Pancreas (tissue), 10 donors: ENCODE measurements around the gene MGA. TPM values are rescaled to one million over a fixed set of nuclear protein-coding genes. Genes with fewer than 3 reads are reported as not detected.

Experiments used
- ATAC-seq, 4 donors: fragments of 200-7000 bp; cut with Tn5 transposase; one replicate each; pipeline versions ENCODE4 v1.8.0 to v1.9.1; 2020; ENCODE audit warnings: mild to moderate bottlenecking in 4 of 4, moderate library complexity in 4 of 4
- DNase-seq, 6 donors: peaks; one replicate each; pipeline ENCODE4 v3.0.0-alpha.2; 2020
- FAIRE-seq: peaks from 2 replicates; lab custom pipeline; 2012; peaks lifted over from hg19 to GRCh38; lab: Jason Lieb, UNC
- H3K27ac ChIP-seq, 4 donors: fragments of 200-600 bp; sonication (generic); 1 replicate in 3 of 4; 2 replicates in 1 of 4; pipeline versions ENCODE4 v1.5.0 to v1.8.0; 2020
- H3K27me3 ChIP-seq, 4 donors: fragments of 200-600 bp; one replicate each; pipeline ENCODE4 v1.8.0; 2021
- H3K36me3 ChIP-seq, 3 donors: fragments of 200-600 bp; sonication (generic) in 1 of 3; one replicate each; pipeline versions ENCODE4 v1.5.0 to v1.8.0; 2020 to 2021
- H3K4me1 ChIP-seq, 3 donors: fragments of 200-600 bp; one replicate each; pipeline ENCODE4 v1.8.0; 2021
- H3K4me3 ChIP-seq, 4 donors: fragments of 200-600 bp; sonication (generic) in 2 of 4; one replicate each; pipeline versions ENCODE4 v1.5.0 to v1.8.0; 2020 to 2021
- H3K9me3 ChIP-seq, 4 donors: fragments of 200-600 bp; one replicate each; pipeline ENCODE4 v1.8.0; 2021
- CTCF ChIP-seq, 4 donors: fragments of 200-600 bp; sonication (generic) in 3 of 4; IDR thresholded peaks; one replicate each; pipeline versions ENCODE4 v1.5.0 to v1.8.0; 2021; ENCODE audit warnings: antibody characterized with exemption in 4 of 4
- WGBS, 2 donors: extraction: QIAGEN DNeasy Blood & Tissue Kit; methylation state at CpG; one replicate each; pipeline ENCODE4 v1.1.7; 2013; 5-methylcytosine and 5-hydroxymethylcytosine counted together
- intact Hi-C, 3 donors: fragments of 100-400 bp; cut with DNase I; formaldehyde crosslinking; loops; one replicate each; pipeline versions ENCODE4 v1.11.1 to v1.14.2; 2022
- polyA plus RNA-seq, 2 donors: library from polyadenylated mRNA; stranded (reverse); fragments of 200-250 nt; gene quantifications; one replicate each; pipeline ENCODE4 v1.2.3, GENCODE V29; 2013
- total RNA-seq, 6 donors: library from RNA; stranded (reverse); fragmentation: NEBNext Ultra II Directional in 4 of 6; extraction: Animal tissue kit (Norgen Biotek cat#: 25700) in 4 of 6; gene quantifications; one replicate each; pipeline versions ENCODE4 v1.2.1 to v1.2.4, GENCODE V29; 2021 to 2023
- donor health status: healthy with polysubstance abuse.
- donor health status: DM: no; HTN: no; CAD: no; lungs with moderate emphysema.
- donor health status: DM: no; HTN: no; CAD: no.
- donor health status: control.
- donor health status: control.
- donor health status: Bipolar disorder and iron deficiency.
- donor health status: DM: yes; HTN: yes; CAD: no.
- donor health status: DM: no; HTN: no; CAD: no.
- donor health status: DM: no; HTN: no; CAD: no.
- donor health status: DM: yes; HTN: yes; CAD: no.

MGA gene
- total and polyA plus RNA-seq, 8 donors, result 2.7 to 31.3 (median 17.6) TPM

- DNase-seq, result no peak
- H3K4me3 ChIP-seq, result no peak overlapping the region
- 84 to 88% methylated on average over 4 of the region's 4 CpGs for WGBS, 2 donors
- H3K36me3 ChIP-seq, result no peaks in the 10 kb centered on the region
- H3K27ac ChIP-seq, result no peak overlapping the region
- intact Hi-C loops, result no loop called here
- H3K9me3 ChIP-seq, result no peaks in the 10 kb centered on the region
- TF ChIP-seq CTCF (IDR thresholded peaks at IDR 0.05), result no peak
- H3K27me3 ChIP-seq, result no peaks in the 10 kb centered on the region
- ATAC-seq, result no peak
- peaks cover 0 to 8% (median 0%) of the 10 kb centered on the region in 3 donors for H3K4me1 ChIP-seq
- FAIRE-seq, result no peak
Measured at GRCh38 chr15:41633609-41634008, 26.6 kb upstream of the MGA start.

- WGBS, 2 donors, result 41 to 50% methylated on average over 1 of the region's 1 CpG
- Histone ChIP-seq H3K9me3 (no peaks in the 10 kb centered on the region), H3K4me3 (no peak overlapping the region), H3K4me1 (peaks cover 0 to 8% (median 0%) of the 10 kb centered on the region in 3 donors), H3K27me3 (no peaks in the 10 kb centered on the region), H3K27ac (no peak overlapping the region), H3K36me3 (no peaks in the 10 kb centered on the region)
- TF ChIP-seq CTCF (IDR thresholded peaks at IDR 0.05), result no peak
- DNase-seq (no peak), FAIRE-seq (no peak), ATAC-seq (no peak)
- intact Hi-C loops, result no loop called here
Measured at GRCh38 chr15:41634072-41634626, 26.1 kb upstream of the MGA start.

DNA sequence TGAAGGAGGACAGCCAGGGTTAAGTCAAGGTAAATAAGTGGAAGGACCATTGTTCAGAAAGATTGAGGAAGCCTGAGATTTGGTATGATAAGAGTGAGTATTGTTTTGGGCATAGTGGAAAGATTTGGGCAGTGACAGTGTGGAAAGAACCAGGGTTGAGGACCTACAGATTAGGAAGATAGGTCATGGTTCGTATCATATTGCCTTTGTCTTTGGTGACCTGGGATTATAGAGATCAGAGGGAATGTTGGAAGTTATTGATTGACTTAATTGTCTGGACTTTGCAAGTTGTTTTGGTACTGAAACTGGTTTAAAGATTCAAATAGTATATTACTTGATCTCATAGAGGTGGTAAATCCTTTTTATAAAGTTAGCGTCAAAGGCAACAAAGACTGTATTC lies 23.1 kb upstream of the MGA start:
- no peaks in the 10 kb centered on the region for H3K36me3 ChIP-seq
- FAIRE-seq, result no peak
- DNase-seq, result no peak
- no peak for TF ChIP-seq CTCF (IDR thresholded peaks at IDR 0.05)
- peaks cover 0 to 4% (median 0%) of the 10 kb centered on the region in 3 donors for H3K4me1 ChIP-seq
- H3K9me3 ChIP-seq, result no peaks in the 10 kb centered on the region
- 90 to 92% methylated on average over 2 of the region's 2 CpGs for WGBS, 2 donors
- intact Hi-C loops, result no loop called here
- H3K4me3 ChIP-seq, result no peak overlapping the region
- ATAC-seq, result no peak
- no peak overlapping the region for H3K27ac ChIP-seq
- no peaks in the 10 kb centered on the region for H3K27me3 ChIP-seq

- no peaks in the 10 kb centered on the region for H3K4me1 ChIP-seq
- WGBS, 2 donors, result 100% methylated on average over 1 of the region's 1 CpG
- no peaks in the 10 kb centered on the region for H3K27me3 ChIP-seq
- DNase-seq, result no peak
- H3K27ac ChIP-seq, result no peak overlapping the region
- no peak for ATAC-seq
- intact Hi-C loops, result no loop called here
- H3K4me3 ChIP-seq, result no peak overlapping the region
- no peak for FAIRE-seq
- H3K9me3 ChIP-seq, result no peaks in the 10 kb centered on the region
- H3K36me3 ChIP-seq, result no peaks in the 10 kb centered on the region
- TF ChIP-seq CTCF (IDR thresholded peaks at IDR 0.05), result no peak
Measured at GRCh38 chr15:41640985-41641384, 19.2 kb upstream of the MGA start.

DNA sequence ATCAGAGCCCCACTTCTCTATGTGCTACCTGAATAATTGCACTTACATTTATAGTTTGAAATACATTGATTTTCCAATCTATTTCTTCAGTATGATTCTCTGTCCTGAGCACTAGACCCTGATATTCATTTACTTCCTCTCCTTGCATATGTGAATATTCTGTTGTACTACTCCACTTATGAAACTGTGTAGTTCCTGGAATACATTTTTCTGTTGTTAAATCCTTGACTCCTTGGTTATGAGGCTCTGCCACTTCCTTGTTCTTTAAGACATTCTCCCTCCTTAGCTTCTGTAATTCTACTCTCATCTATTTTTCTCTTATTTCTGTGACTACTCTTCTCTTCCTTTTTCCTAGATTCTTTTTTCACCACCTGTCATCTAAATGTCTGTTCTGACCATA lies 12.9 kb upstream of the MGA start:
- Histone ChIP-seq H3K27me3 (no peaks in the 10 kb centered on the region), H3K27ac (no peak overlapping the region), H3K9me3 (no peaks in the 10 kb centered on the region), H3K36me3 (no peaks in the 10 kb centered on the region), H3K4me1 (peaks cover 0 to 6% (median 0%) of the 10 kb centered on the region in 3 donors), H3K4me3 (no peak overlapping the region)
- ATAC-seq (peak in 1 of 4 donors; percentile 56), DNase-seq (no peak), FAIRE-seq (no peak)
- intact Hi-C loops, result no loop called here
- no peak for TF ChIP-seq CTCF (IDR thresholded peaks at IDR 0.05)
